Adrenal gland (tissue), 12 donors: ENCODE data around the gene NEDD8. TPM values are rescaled to one million over a fixed set of nuclear protein-coding genes. Genes with fewer than 3 reads are reported as not detected.
A peak's percentile ranks its signal among the peaks of the same experiment; 100 is the strongest.

ENCODE experiments used
- DNase-seq, 7 donors: peaks; one replicate each; pipeline ENCODE4 v3.0.0-alpha.2; 2019 to 2020
- H3K27ac ChIP-seq, 5 donors: fragments of 200-600 bp; sonication (generic) in 4 of 5; 1 replicate in 3 of 5; 2 replicates in 2 of 5; pipeline versions ENCODE4 v1.5.1 to v1.8.0; 2016 to 2020; ENCODE audit warnings: mild to moderate bottlenecking in 1 of 5
- H3K27me3 ChIP-seq: fragments of 200-600 bp; 2 replicates; pipeline ENCODE4 v1.8.0; 2021
- H3K36me3 ChIP-seq, 2 donors: fragments of 200-600 bp; replicated peaks in 1 of 2; 1 replicate in 1 of 2; 2 replicates in 1 of 2; pipeline versions ENCODE4 v1.5.1 to v1.8.0; 2018 to 2022
- H3K4me1 ChIP-seq, 2 donors: fragments of 200-600 bp; replicated peaks in 1 of 2; 1 replicate in 1 of 2; 2 replicates in 1 of 2; pipeline versions ENCODE4 v1.5.1 to v1.8.0; 2018 to 2021
- H3K4me3 ChIP-seq, 4 donors: fragments of 200-600 bp; sonication (generic) in 3 of 4; one replicate each; pipeline ENCODE4 v1.5.1; 2016 to 2018
- H3K9me3 ChIP-seq, 3 donors: fragments of 200-600 bp; sonication (generic) in 1 of 3; replicated peaks in 1 of 3; 1 replicate in 2 of 3; 2 replicates in 1 of 3; pipeline versions ENCODE4 v1.5.1 to v1.8.0; 2016 to 2021
- POLR2A ChIP-seq, 2 donors: fragments of 450-650 bp; IDR thresholded peaks; one replicate each; pipeline ENCODE4 v1.6.1; 2017; ENCODE audit warnings: antibody characterized with exemption in 2 of 2, mild to moderate bottlenecking in 2 of 2, moderate library complexity in 1 of 2
- WGBS, 4 donors: extraction: QIAGEN DNeasy Blood & Tissue Kit in 2 of 4; methylation state at CpG; one replicate each; pipeline versions ENCODE4 v1.1.5 to v1.1.7; 2013 to 2017; 5-methylcytosine and 5-hydroxymethylcytosine counted together
- intact Hi-C, 2 donors: fragments of 100-400 bp; cut with DNase I; formaldehyde crosslinking; loops; one replicate each; pipeline versions ENCODE4 v1.14.1 to v1.15.0; 2022 to 2023
- polyA plus RNA-seq, 3 donors: library from polyadenylated mRNA; stranded (reverse); fragments of 200-250 nt in 2 of 3; fragments of 350-450 nt in 1 of 3; fragmentation: Illumina TruSeq in 1 of 3; extraction: RNeasy Lipid Tissue Mini Kit (QIAGEN cat#74804) in 1 of 3; gene quantifications; one replicate each; pipeline ENCODE4 v1.2.3, GENCODE V29; 2013 to 2014
- total RNA-seq, 9 donors: library from RNA; depleted of rRNA in 4 of 9; stranded (reverse); fragments of >200 nt in 4 of 9; fragments of 120-200 nt in 1 of 9; fragmentation: NEBNext Ultra II Directional in 1 of 9; extraction: Animal tissue kit (Norgen Biotek cat#: 25700) in 1 of 9; gene quantifications; one replicate each; pipeline versions ENCODE4 v1.1.0 to v1.2.4, GENCODE V29; 2013 to 2023
- TF ChIP-seq, protein P1 (sequence below), 6 experiments: fragments of 450-650 bp in 4 of 6; fragments of 200-600 bp in 2 of 6; sonication (generic) in 1 of 6; IDR thresholded peaks; 1 replicate in 5 of 6; 2 replicates in 1 of 6; pipeline versions ENCODE4 v1.5.1 to v1.8.0; 2016 to 2021; ENCODE audit warnings: antibody characterized with exemption in 6 of 6, mild to moderate bottlenecking in 2 of 6, moderate library complexity in 1 of 6
- donor health status: healthy with polysubstance abuse.
- donor health status: Bipolar disorder and iron deficiency.
- donor health status: DM: yes; HTN: yes; CAD: no.
- donor health status: DM: no; HTN: no; CAD: no.
- donor health status: DM: no; HTN: no; CAD: no.
- donor health status: DM: yes; HTN: yes; CAD: no.

NEDD8 gene
- total and polyA plus RNA-seq, 12 donors: 136 to 454 (median 216) TPM

- H3K36me3 ChIP-seq: peaks cover 0 to 84% of the 10 kb centered on the region in 2 donors
- peaks cover 19 to 30% of the 10 kb centered on the region in 2 donors for H3K4me1 ChIP-seq
- no peaks in the 10 kb centered on the region for H3K27me3 ChIP-seq
- no peak overlapping the region for H3K4me3 ChIP-seq
- intact Hi-C loops: no loop called here
- WGBS, 4 donors: 90 to 94% (median 92%) methylated on average over 5 to 15 of the region's 15 CpGs
- H3K27ac ChIP-seq: no peak overlapping the region
- no peak for TF ChIP-seq POLR2A (IDR thresholded peaks at IDR 0.05)
- TF ChIP-seq, protein P1, sequence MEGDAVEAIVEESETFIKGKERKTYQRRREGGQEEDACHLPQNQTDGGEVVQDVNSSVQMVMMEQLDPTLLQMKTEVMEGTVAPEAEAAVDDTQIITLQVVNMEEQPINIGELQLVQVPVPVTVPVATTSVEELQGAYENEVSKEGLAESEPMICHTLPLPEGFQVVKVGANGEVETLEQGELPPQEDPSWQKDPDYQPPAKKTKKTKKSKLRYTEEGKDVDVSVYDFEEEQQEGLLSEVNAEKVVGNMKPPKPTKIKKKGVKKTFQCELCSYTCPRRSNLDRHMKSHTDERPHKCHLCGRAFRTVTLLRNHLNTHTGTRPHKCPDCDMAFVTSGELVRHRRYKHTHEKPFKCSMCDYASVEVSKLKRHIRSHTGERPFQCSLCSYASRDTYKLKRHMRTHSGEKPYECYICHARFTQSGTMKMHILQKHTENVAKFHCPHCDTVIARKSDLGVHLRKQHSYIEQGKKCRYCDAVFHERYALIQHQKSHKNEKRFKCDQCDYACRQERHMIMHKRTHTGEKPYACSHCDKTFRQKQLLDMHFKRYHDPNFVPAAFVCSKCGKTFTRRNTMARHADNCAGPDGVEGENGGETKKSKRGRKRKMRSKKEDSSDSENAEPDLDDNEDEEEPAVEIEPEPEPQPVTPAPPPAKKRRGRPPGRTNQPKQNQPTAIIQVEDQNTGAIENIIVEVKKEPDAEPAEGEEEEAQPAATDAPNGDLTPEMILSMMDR (IDR thresholded peaks at IDR 0.05): no peak
- no peaks in the 10 kb centered on the region for H3K9me3 ChIP-seq
- no peak for DNase-seq
Observed at GRCh38 chr14:24183014-24183481, 49.1 kb downstream of the NEDD8 start.

- Histone ChIP-seq H3K36me3 (peaks cover 0 to 90% of the 10 kb centered on the region in 2 donors), H3K27me3 (no peaks in the 10 kb centered on the region), H3K4me1 (peaks cover 13 to 23% of the 10 kb centered on the region in 2 donors), H3K9me3 (no peaks in the 10 kb centered on the region), H3K4me3 (no peak overlapping the region), H3K27ac (no peak overlapping the region)
- TF ChIP-seq POLR2A (IDR thresholded peaks at IDR 0.05): no peak
- TF ChIP-seq, protein P1 (IDR thresholded peaks at IDR 0.05): no peak
- DNase-seq: no peak
- intact Hi-C loops: no loop called here
- WGBS, 4 donors: 78 to 90% (median 89%) methylated on average over 13 to 14 of the region's 14 CpGs
Observed at GRCh38 chr14:24182110-24182882, 49.9 kb downstream of the NEDD8 start.

DNA sequence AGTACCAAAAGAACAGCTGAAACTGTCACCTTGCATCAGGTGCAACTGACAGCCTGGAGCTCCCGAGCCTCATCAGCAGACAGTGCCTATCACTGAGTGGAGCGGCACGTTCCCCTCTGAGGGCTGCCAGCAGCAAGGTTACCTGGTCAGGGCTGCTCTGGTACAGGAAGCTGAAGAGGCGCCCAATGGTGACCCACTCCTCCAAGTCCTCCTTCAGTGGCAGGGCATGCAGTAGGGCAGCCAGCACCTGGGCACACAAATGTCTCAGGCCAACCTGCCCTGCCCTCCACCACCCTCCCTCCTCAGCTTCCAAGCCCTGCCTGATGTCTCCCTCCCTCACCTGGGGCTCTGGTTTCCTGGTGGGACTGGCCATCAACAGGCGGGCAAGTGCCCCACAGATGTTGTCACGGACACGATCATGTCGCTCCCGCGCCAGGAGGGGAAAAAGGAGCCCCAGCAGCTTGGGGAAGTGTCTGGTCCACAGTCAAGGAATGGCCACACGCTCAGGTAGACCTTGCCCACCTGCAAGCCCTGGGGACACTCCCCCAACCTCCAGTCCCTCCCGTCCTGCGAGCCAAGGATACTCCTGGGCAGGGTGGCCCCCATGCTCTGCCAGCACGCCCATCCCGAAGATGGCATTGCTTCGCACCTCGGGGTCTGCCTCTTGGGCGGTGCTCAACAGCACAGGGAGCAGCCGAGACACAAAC lies 50.6 kb downstream of the NEDD8 start:
- Histone ChIP-seq H3K4me3 (no peak overlapping the region), H3K27me3 (no peaks in the 10 kb centered on the region), H3K27ac (peak overlapping the region in 2 of 5 donors; percentile 17 to 92), H3K9me3 (no peaks in the 10 kb centered on the region), H3K4me1 (peaks cover 13 to 23% of the 10 kb centered on the region in 2 donors), H3K36me3 (peaks cover 0 to 98% of the 10 kb centered on the region in 2 donors)
- DNase-seq: no peak
- no peak for TF ChIP-seq POLR2A (IDR thresholded peaks at IDR 0.05)
- TF ChIP-seq, protein P1 (IDR thresholded peaks at IDR 0.05): no peak
- intact Hi-C loops: no loop called here
- WGBS, 4 donors: 88 to 92% (median 91%) methylated on average over 9 to 19 of the region's 19 CpGs
